ENCODE data around the gene ADH6. TPM values are rescaled to one million over a fixed set of nuclear protein-coding genes. Genes with fewer than 3 reads are reported as not detected.

The ADH6 gene
- total and polyA plus RNA-seq, 2 of the 13 experiments (the other 11 are each of a cell fraction or from before 2014, with no cell fraction given) = 39.8 to 73.9 TPM

DNA sequence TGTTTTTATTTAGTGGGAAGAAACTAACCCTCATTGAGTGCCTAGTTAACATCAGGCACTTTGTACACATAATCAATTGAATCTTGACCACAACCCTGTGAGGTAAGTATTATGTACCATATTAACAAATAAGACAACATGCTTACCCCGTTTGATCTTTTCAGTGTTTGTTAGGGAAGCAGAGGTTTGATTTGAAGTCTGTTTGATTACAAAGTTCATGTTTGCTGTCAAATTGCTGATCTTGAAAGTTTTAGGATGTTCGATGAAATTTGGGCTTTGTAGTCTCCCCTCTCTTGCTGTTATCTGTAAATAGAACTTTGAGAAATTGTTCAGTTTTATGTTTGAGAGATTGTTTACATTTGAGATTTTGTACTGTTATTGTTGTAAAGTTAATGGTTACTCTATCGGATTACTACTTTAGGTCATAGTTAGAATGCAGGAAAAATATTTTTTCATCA, 61.5 kb downstream of the ADH6 start (continued):
- TF ChIP-seq, protein P1, sequence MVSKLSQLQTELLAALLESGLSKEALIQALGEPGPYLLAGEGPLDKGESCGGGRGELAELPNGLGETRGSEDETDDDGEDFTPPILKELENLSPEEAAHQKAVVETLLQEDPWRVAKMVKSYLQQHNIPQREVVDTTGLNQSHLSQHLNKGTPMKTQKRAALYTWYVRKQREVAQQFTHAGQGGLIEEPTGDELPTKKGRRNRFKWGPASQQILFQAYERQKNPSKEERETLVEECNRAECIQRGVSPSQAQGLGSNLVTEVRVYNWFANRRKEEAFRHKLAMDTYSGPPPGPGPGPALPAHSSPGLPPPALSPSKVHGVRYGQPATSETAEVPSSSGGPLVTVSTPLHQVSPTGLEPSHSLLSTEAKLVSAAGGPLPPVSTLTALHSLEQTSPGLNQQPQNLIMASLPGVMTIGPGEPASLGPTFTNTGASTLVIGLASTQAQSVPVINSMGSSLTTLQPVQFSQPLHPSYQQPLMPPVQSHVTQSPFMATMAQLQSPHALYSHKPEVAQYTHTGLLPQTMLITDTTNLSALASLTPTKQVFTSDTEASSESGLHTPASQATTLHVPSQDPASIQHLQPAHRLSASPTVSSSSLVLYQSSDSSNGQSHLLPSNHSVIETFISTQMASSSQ (IDR thresholded peaks at IDR 0.05; ENCODE audit: low read depth) = peak; percentile 99
- TF ChIP-seq, protein P1 (CRISPR knock-in tag; IDR thresholded peaks at IDR 0.05; ENCODE audit: borderline replicate concordance) = peak; percentile 100
- no peak for TF ChIP-seq HNRNPL (IDR thresholded peaks at IDR 0.05; ENCODE audit: low read depth, low read length)
- peak; percentile 62; the same call in 1 of the 2 replicates for TF ChIP-seq BHLHE40 (IDR thresholded peaks at IDR 0.05; ENCODE audit: low read length)
- TF ChIP-seq NR2F2 (IDR thresholded peaks at IDR 0.05; ENCODE audit: borderline replicate concordance, low read depth) = peak; percentile 97
- TF ChIP-seq ADNP (CRISPR knock-in tag; IDR thresholded peaks at IDR 0.05) = no peak
- no peak for TF ChIP-seq ZNF547 (CRISPR knock-in tag; IDR thresholded peaks at IDR 0.05)
- TF ChIP-seq ZNF251 (CRISPR knock-in tag; IDR thresholded peaks at IDR 0.05) = no peak
- peak; percentile 83 for TF ChIP-seq BRCA1 (CRISPR knock-in tag; IDR thresholded peaks at IDR 0.05)
- no peak for TF ChIP-seq RFX1 (IDR thresholded peaks at IDR 0.05)
- no peak for TF ChIP-seq ZNF343 (CRISPR knock-in tag; IDR thresholded peaks at IDR 0.05)
- peak; percentile 100 for TF ChIP-seq HMG20A (CRISPR knock-in tag; IDR thresholded peaks at IDR 0.05; ENCODE audit: borderline replicate concordance)
- TF ChIP-seq YY1 (IDR thresholded peaks at IDR 0.05; ENCODE audit: insufficient read depth, insufficient replicate concordance, low read depth, low read length) = no peak
- TF ChIP-seq ZNF253 (CRISPR knock-in tag; IDR thresholded peaks at IDR 0.05; ENCODE audit: borderline replicate concordance) = no peak
- peak; percentile 100 for TF ChIP-seq NFIC (IDR thresholded peaks at IDR 0.05; ENCODE audit: low read length)
- no peak for TF ChIP-seq CENPT (CRISPR knock-in tag; IDR thresholded peaks at IDR 0.05; ENCODE audit: low read depth)
- TF ChIP-seq ZNF225 (CRISPR knock-in tag; IDR thresholded peaks at IDR 0.05) = no peak
- TF ChIP-seq FOXP1 (IDR thresholded peaks at IDR 0.05) = peak; percentile 99
- peak; percentile 100 for TF ChIP-seq FOXP1 (CRISPR knock-in tag; IDR thresholded peaks at IDR 0.05)
- TF ChIP-seq RBFOX2 (IDR thresholded peaks at IDR 0.05; ENCODE audit: low read depth, low read length) = no peak
- TF ChIP-seq ZBTB7A (CRISPR knock-in tag; IDR thresholded peaks at IDR 0.05) = no peak
- no peak for TF ChIP-seq SETDB1 (CRISPR knock-in tag; IDR thresholded peaks at IDR 0.05; ENCODE audit: borderline replicate concordance)
- no peak for TF ChIP-seq ZNF570 (CRISPR knock-in tag; IDR thresholded peaks at IDR 0.05; ENCODE audit: borderline replicate concordance)
- TF ChIP-seq, protein P2, sequence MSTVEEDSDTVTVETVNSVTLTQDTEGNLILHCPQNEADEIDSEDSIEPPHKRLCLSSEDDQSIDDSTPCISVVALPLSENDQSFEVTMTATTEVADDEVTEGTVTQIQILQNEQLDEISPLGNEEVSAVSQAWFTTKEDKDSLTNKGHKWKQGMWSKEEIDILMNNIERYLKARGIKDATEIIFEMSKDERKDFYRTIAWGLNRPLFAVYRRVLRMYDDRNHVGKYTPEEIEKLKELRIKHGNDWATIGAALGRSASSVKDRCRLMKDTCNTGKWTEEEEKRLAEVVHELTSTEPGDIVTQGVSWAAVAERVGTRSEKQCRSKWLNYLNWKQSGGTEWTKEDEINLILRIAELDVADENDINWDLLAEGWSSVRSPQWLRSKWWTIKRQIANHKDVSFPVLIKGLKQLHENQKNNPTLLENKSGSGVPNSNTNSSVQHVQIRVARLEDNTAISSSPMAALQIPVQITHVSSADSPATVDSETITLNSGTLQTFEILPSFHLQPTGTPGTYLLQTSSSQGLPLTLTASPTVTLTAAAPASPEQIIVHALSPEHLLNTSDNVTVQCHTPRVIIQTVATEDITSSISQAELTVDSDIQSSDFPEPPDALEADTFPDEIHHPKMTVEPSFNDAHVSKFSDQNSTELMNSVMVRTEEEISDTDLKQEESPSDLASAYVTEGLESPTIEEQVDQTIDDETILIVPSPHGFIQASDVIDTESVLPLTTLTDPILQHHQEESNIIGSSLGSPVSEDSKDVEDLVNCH (CRISPR knock-in tag; IDR thresholded peaks at IDR 0.05) = no peak
- TF ChIP-seq ZNF703 (CRISPR knock-in tag; IDR thresholded peaks at IDR 0.05; ENCODE audit: borderline replicate concordance) = peak; percentile 96
- TF ChIP-seq ZNF749 (CRISPR knock-in tag; IDR thresholded peaks at IDR 0.05; ENCODE audit: borderline replicate concordance) = no peak

Measured in HepG2 (cell line).